ENCODE data around the gene GPR27.

DNA sequence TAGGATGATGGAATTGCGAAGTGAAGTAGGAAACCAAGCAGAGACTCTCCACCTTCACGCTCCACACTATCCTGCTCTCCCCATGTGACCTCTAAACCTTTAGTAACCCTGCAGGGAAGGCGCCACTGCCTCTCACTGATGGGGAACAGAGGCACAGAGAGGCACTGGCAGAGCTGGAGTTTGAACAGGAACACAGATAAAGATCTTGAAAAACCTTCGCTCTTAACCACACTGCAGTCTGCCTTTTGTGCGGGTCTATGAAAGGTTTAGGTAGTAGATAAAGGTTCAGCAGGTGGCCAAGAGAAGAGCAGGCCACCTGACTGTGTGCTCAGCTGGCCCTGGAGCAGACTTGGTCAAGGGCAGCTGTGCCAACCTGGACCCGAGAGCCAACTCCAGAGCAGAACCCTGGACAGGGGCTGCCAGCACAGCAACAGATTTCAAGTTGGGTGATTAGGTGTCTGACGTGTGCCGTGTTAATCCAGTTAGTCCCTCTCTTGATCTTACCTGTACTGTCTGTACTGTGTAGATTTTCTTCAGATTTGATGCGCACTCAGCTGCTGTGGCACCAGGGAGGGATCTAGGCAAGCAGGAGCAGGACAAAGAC lies 43.6 kb upstream of the GPR27 start:
- TF ChIP-seq, protein P1, sequence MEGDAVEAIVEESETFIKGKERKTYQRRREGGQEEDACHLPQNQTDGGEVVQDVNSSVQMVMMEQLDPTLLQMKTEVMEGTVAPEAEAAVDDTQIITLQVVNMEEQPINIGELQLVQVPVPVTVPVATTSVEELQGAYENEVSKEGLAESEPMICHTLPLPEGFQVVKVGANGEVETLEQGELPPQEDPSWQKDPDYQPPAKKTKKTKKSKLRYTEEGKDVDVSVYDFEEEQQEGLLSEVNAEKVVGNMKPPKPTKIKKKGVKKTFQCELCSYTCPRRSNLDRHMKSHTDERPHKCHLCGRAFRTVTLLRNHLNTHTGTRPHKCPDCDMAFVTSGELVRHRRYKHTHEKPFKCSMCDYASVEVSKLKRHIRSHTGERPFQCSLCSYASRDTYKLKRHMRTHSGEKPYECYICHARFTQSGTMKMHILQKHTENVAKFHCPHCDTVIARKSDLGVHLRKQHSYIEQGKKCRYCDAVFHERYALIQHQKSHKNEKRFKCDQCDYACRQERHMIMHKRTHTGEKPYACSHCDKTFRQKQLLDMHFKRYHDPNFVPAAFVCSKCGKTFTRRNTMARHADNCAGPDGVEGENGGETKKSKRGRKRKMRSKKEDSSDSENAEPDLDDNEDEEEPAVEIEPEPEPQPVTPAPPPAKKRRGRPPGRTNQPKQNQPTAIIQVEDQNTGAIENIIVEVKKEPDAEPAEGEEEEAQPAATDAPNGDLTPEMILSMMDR (IDR thresholded peaks at IDR 0.05) = no peak
- TF ChIP-seq POLR2A (IDR thresholded peaks at IDR 0.05) = no peak
